K562 (cell line): ENCODE results near the gene RPS6KL1. TPM values are rescaled to one million over a fixed set of nuclear protein-coding genes. Genes with fewer than 3 reads are reported as not detected.

Experiments
- EP400 ChIP-seq: fragments of 450-650 bp; IDR thresholded peaks from 2 replicates; pipeline ENCODE4 v1.6.1; 2017; ENCODE audit warnings: antibody characterized with exemption, mild to moderate bottlenecking, moderate library complexity
- MEIS2 ChIP-seq: fragments of 450-650 bp; IDR thresholded peaks from 2 replicates; pipeline ENCODE4 v1.6.1; 2014; ENCODE audit warnings: mild to moderate bottlenecking; ENCODE audit not compliant: partially characterized antibody
- SMAD1 ChIP-seq: fragments of 150-350 bp; IDR thresholded peaks from 2 replicates; pipeline ENCODE4 v1.6.1; 2014; ENCODE audit warnings: low read length, low read depth; ENCODE audit not compliant: partially characterized antibody
- TCFL5 ChIP-seq: fragments of 250-450 bp; sonication (Bioruptor Pico); conservative IDR thresholded peaks from 2 replicates; pipeline ENCODE4 v1.6.1; 2021; ENCODE audit warnings: mild to moderate bottlenecking, moderate library complexity, matching md5 sums
- polyA plus RNA-seq, 8 experiments: library from polyadenylated mRNA; depleted of rRNA in 4 of 8; stranded (reverse) in 5 of 8; unstranded in 3 of 8; fragments of >200 nt; fragmentation: Nextera tagmentation in 2 of 8; fragmentation: Illumina TruSeq in 1 of 8; extraction: Ambion mirVana in 2 of 8; extraction: Trizol in 1 of 8; gene quantifications; 2 replicates each; pipeline versions ENCODE4 v1.2.1 to v1.2.3, GENCODE V29; 2011 to 2014; ENCODE audit warnings: inconsistent platforms in 1 of 8, missing spikeins in 1 of 8
- total RNA-seq, 7 experiments: library from RNA; depleted of rRNA in 6 of 7; stranded (reverse); fragments of >200 nt in 6 of 7; fragmentation: Illumina TruSeq in 2 of 7; extraction: Trizol in 2 of 7; gene quantifications; 2 replicates each; pipeline versions ENCODE4 v1.2.1 to v1.2.3, GENCODE V29; 2011 to 2021; ENCODE audit warnings: low replicate concordance in 1 of 7
- TF ChIP-seq, protein P1 (sequence below), 2 experiments: fragments of 450-650 bp; formaldehyde crosslinking in 1 of 2; IDR thresholded peaks; 2 replicates each; pipeline versions ENCODE4 v1.4.0 to v1.6.1; 2014 to 2020; ENCODE audit warnings: mild to moderate bottlenecking in 2 of 2, borderline replicate concordance in 1 of 2, low read depth in 1 of 2
- TF ChIP-seq, protein P2 (sequence below): fragments of 250-450 bp; sonication (Bioruptor Pico); IDR thresholded peaks from 2 replicates; pipeline ENCODE4 v1.5.0; 2020; ENCODE audit warnings: mild to moderate bottlenecking, borderline replicate concordance

RPS6KL1 gene
- total and polyA plus RNA-seq, 9 of the 15 experiments (the other 6 are each of a cell fraction or from before 2014, with no cell fraction given): 0.91 to 15.5 (median 8.1) TPM

DNA sequence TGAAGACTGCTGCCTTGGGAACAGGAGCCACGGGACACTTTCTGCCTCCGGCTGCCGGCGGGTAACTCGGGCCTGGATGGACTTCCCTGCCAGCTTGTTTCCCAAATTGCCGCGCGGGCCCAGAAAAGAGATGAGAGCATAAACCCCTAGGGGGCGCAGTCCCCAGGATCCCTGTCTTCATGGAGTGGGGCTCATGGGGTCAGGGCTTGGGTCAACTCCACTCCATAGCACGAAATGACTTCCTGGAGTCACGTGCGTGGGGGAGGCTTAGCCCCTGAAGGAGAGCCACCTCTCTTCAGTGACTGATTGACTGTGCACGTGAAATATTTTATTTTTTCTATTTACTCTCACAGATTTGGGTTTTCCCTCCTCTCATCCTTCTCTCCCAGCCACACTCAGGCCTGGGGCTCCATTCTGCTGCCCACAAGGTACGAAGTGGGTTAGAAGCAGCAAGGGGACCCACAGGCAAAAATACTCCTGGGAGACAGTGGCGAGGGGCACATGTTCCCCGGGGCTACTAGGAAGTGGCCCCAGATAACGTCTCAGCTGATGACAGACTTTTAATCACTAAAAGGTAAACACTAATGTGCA lies 22.3 kb upstream of the RPS6KL1 start (continued):
- TF ChIP-seq, protein P1, sequence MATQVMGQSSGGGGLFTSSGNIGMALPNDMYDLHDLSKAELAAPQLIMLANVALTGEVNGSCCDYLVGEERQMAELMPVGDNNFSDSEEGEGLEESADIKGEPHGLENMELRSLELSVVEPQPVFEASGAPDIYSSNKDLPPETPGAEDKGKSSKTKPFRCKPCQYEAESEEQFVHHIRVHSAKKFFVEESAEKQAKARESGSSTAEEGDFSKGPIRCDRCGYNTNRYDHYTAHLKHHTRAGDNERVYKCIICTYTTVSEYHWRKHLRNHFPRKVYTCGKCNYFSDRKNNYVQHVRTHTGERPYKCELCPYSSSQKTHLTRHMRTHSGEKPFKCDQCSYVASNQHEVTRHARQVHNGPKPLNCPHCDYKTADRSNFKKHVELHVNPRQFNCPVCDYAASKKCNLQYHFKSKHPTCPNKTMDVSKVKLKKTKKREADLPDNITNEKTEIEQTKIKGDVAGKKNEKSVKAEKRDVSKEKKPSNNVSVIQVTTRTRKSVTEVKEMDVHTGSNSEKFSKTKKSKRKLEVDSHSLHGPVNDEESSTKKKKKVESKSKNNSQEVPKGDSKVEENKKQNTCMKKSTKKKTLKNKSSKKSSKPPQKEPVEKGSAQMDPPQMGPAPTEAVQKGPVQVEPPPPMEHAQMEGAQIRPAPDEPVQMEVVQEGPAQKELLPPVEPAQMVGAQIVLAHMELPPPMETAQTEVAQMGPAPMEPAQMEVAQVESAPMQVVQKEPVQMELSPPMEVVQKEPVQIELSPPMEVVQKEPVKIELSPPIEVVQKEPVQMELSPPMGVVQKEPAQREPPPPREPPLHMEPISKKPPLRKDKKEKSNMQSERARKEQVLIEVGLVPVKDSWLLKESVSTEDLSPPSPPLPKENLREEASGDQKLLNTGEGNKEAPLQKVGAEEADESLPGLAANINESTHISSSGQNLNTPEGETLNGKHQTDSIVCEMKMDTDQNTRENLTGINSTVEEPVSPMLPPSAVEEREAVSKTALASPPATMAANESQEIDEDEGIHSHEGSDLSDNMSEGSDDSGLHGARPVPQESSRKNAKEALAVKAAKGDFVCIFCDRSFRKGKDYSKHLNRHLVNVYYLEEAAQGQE (IDR thresholded peaks at IDR 0.05; ENCODE audit: borderline replicate concordance): peak; percentile 19; the same call in 1 of the 2 replicates
- TF ChIP-seq, protein P1 (CRISPR knock-in tag; IDR thresholded peaks at IDR 0.05; ENCODE audit: low read depth): no peak
- peak; percentile 39; the same call in 1 of the 2 replicates for TF ChIP-seq EP400
- TF ChIP-seq, protein P2, sequence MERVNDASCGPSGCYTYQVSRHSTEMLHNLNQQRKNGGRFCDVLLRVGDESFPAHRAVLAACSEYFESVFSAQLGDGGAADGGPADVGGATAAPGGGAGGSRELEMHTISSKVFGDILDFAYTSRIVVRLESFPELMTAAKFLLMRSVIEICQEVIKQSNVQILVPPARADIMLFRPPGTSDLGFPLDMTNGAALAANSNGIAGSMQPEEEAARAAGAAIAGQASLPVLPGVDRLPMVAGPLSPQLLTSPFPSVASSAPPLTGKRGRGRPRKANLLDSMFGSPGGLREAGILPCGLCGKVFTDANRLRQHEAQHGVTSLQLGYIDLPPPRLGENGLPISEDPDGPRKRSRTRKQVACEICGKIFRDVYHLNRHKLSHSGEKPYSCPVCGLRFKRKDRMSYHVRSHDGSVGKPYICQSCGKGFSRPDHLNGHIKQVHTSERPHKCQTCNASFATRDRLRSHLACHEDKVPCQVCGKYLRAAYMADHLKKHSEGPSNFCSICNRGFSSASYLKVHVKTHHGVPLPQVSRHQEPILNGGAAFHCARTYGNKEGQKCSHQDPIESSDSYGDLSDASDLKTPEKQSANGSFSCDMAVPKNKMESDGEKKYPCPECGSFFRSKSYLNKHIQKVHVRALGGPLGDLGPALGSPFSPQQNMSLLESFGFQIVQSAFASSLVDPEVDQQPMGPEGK: no peak
- TF ChIP-seq TCFL5 (CRISPR knock-in tag): no peak
- TF ChIP-seq SMAD1: no peak
- TF ChIP-seq MEIS2: peak; percentile 55
